ENCODE data around the gene GJA3. TPM values are rescaled to one million over a fixed set of nuclear protein-coding genes. Genes with fewer than 3 reads are reported as not detected.

GJA3 gene
- total and polyA plus RNA-seq, 2 of the 4 experiments (the other 2 are of a cell fraction), result 1.5 to 2.7 TPM

DNA sequence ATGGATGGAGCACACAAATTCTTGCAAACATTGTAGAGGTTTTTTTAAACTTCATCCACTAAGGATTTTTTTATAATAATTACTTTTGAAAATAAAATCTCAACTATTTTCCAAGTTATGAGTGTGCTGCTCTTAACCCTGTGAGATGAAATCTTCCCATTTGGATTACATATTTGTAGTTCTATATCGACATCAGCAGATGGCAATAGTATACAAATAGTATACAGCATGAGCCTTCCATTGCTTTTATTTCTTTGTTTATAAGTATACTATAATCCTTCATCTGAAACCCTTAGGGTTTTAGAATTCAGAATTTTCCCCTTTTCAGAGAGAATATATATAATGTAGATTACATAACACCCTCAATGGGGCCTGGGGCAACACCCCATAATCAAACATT is 70.5 kb downstream of the GJA3 start:
- Histone ChIP-seq H4K91ac (ENCODE audit: insufficient read depth, low read depth, low read length) (no peak overlapping the region), H3K9ac (ENCODE audit: low read depth, low read length) (no peak overlapping the region), H2BK20ac (ENCODE audit: low read depth, low read length) (no peak overlapping the region), H3K14ac (replicated peaks; ENCODE audit: low read depth, low read length) (no peak overlapping the region), H3K36me3 (ENCODE audit: control insufficient read depth, insufficient read depth, low read length) (0 out of 2 replicates have a peak, but pooled peaks cover 1% of the 10 kb centered on the region), H3K4me2 (ENCODE audit: low read depth, low read length) (no peak overlapping the region), H4K20me1 (ENCODE audit: insufficient read depth, low read length) (no peaks in the 10 kb centered on the region), H2BK120ac (ENCODE audit: low read depth, low read length) (no peak overlapping the region), H3K27me3 (ENCODE audit: control insufficient read depth, insufficient read depth, low read length) (no peaks in the 10 kb centered on the region), H3K4ac (ENCODE audit: low read depth, low read length) (no peak overlapping the region), H3K23ac (ENCODE audit: low read depth, low read length) (no peak overlapping the region), H2BK15ac (ENCODE audit: low read depth, low read length) (no peak overlapping the region), H2AK9ac (replicated peaks; ENCODE audit: low read depth, low read length, poor library complexity) (no peak overlapping the region), H3K4me1 (ENCODE audit: control insufficient read depth, insufficient read depth, low read length) (no peaks in the 10 kb centered on the region), H3K9me3 (ENCODE audit: control insufficient read depth, insufficient read depth, low read length) (no peaks in the 10 kb centered on the region), H3K18ac (ENCODE audit: low read depth, low read length) (no peak overlapping the region), H2BK5ac (ENCODE audit: low read depth, low read length, poor library complexity, severe bottlenecking) (no peak overlapping the region), H3K4me3 (ENCODE audit: insufficient read depth, low read depth, low read length) (no peak overlapping the region), H3K79me1 (ENCODE audit: low read depth in 1 of 2, low read length in 2 of 2) (no peaks in the 10 kb centered on the region), H4K8ac (ENCODE audit: low read depth in 2 of 2, low read length in 2 of 2) (no peak overlapping the region), H2AK5ac (ENCODE audit: low read depth, low read length) (no peak overlapping the region), H3K9me1 (ENCODE audit: insufficient read depth, low read length) (no peaks in the 10 kb centered on the region; the same call in 1 of the 2 replicates), H3K56ac (ENCODE audit: extremely low read depth, insufficient read depth, low read length) (no peak overlapping the region), H4K5ac (ENCODE audit: low read depth, low read length) (no peak overlapping the region), H3K27ac (ENCODE audit: insufficient read depth, low read length) (no peak overlapping the region), H2AFZ (replicated peaks; ENCODE audit: low read length, poor library complexity) (no peak overlapping the region)
- DNase-seq, result no peak
- dilution Hi-C loops (cut with HindIII; ENCODE audit: low sequenced_read_pairs, unreplicated experiment) (no loop called here), intact Hi-C loops (cut with micrococcal nuclease) (loop anchor here (1.0 kb wide), 1 partner anchor 73 kb away; no protein-coding TSS in a partner anchor), in situ Hi-C loops (cut with MboI; ENCODE audit: low sequenced_read_pairs) (no loop called here)
- no TSS peak for BruUV-seq (replicated peaks)
- WGBS, 2 experiments (ENCODE audit: extremely low coverage in 2 of 2, insufficient read length in 1 of 2), result no CpG with 5 or more reads among the region's 1 CpG
- peak; percentile 17; the same call in 1 of the 2 replicates for ATAC-seq (ENCODE audit: low read depth)
- TF ChIP-seq MXI1 (IDR thresholded peaks at IDR 0.05; ENCODE audit: borderline replicate concordance, low read depth, low read length) (no peak), SMC3 (IDR thresholded peaks at IDR 0.05; ENCODE audit: low read depth, low read length) (peak; percentile 23; the same call in 1 of the 2 replicates), CEBPB (IDR thresholded peaks at IDR 0.05; ENCODE audit: low read depth, low read length) (no peak), USF2 (IDR thresholded peaks at IDR 0.05; ENCODE audit: low read depth, low read length) (no peak), RAD21 (IDR thresholded peaks at IDR 0.05; ENCODE audit: low read length) (peak; percentile 22; the same call in 1 of the 2 replicates), POLR2A (IDR thresholded peaks at IDR 0.05; ENCODE audit: low read depth, low read length) (no peak), RCOR1 (IDR thresholded peaks at IDR 0.05; ENCODE audit: insufficient replicate concordance, low read length) (no peak), FOS (IDR thresholded peaks at IDR 0.05; ENCODE audit: low read depth, low read length) (no peak), ELK1 (IDR thresholded peaks at IDR 0.05; ENCODE audit: borderline replicate concordance, low read depth, low read length) (no peak), RFX5 (IDR thresholded peaks at IDR 0.05; ENCODE audit: low read depth, low read length) (no peak), CTCF (conservative IDR thresholded peaks at IDR 0.05; ENCODE audit: low read depth, low read length) (peak; percentile 24; the same call in 1 of the 2 replicates), MAZ (IDR thresholded peaks at IDR 0.05; ENCODE audit: borderline replicate concordance, low read depth, low read length) (no peak), NFE2L2 (IDR thresholded peaks at IDR 0.05; ENCODE audit: low read depth, low read length) (no peak), BHLHE40 (IDR thresholded peaks at IDR 0.05; ENCODE audit: low read depth, low read length) (no peak), CHD1 (IDR thresholded peaks at IDR 0.05; ENCODE audit: low read depth, low read length) (no peak), MAFK (IDR thresholded peaks at IDR 0.05; ENCODE audit: low read depth, low read length) (no peak)
- POLR2A ChIA-PET (ENCODE audit: unreplicated experiment), result no interaction called here
- CTCF ChIA-PET, result no interaction called here
